ENCODE measurements around the gene PARD6B.

GRCh38 chr20:50783390-50783789 is 52.0 kb downstream of the PARD6B start:
- TF ChIP-seq, protein P1, sequence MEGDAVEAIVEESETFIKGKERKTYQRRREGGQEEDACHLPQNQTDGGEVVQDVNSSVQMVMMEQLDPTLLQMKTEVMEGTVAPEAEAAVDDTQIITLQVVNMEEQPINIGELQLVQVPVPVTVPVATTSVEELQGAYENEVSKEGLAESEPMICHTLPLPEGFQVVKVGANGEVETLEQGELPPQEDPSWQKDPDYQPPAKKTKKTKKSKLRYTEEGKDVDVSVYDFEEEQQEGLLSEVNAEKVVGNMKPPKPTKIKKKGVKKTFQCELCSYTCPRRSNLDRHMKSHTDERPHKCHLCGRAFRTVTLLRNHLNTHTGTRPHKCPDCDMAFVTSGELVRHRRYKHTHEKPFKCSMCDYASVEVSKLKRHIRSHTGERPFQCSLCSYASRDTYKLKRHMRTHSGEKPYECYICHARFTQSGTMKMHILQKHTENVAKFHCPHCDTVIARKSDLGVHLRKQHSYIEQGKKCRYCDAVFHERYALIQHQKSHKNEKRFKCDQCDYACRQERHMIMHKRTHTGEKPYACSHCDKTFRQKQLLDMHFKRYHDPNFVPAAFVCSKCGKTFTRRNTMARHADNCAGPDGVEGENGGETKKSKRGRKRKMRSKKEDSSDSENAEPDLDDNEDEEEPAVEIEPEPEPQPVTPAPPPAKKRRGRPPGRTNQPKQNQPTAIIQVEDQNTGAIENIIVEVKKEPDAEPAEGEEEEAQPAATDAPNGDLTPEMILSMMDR (IDR thresholded peaks at IDR 0.05), result no peak
- TF ChIP-seq, protein P2, sequence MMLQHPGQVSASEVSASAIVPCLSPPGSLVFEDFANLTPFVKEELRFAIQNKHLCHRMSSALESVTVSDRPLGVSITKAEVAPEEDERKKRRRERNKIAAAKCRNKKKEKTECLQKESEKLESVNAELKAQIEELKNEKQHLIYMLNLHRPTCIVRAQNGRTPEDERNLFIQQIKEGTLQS (CRISPR knock-in tag; conservative IDR thresholded peaks at IDR 0.05), result no peak
- TF ChIP-seq, protein P3, sequence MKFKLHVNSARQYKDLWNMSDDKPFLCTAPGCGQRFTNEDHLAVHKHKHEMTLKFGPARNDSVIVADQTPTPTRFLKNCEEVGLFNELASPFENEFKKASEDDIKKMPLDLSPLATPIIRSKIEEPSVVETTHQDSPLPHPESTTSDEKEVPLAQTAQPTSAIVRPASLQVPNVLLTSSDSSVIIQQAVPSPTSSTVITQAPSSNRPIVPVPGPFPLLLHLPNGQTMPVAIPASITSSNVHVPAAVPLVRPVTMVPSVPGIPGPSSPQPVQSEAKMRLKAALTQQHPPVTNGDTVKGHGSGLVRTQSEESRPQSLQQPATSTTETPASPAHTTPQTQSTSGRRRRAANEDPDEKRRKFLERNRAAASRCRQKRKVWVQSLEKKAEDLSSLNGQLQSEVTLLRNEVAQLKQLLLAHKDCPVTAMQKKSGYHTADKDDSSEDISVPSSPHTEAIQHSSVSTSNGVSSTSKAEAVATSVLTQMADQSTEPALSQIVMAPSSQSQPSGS (CRISPR knock-in tag; IDR thresholded peaks at IDR 0.05; ENCODE audit: borderline replicate concordance, low read depth), result no peak
- TF ChIP-seq, protein P4, sequence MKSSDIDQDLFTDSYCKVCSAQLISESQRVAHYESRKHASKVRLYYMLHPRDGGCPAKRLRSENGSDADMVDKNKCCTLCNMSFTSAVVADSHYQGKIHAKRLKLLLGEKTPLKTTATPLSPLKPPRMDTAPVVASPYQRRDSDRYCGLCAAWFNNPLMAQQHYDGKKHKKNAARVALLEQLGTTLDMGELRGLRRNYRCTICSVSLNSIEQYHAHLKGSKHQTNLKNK (CRISPR knock-in tag; IDR thresholded peaks at IDR 0.05), result no peak
- TF ChIP-seq TCF7 (CRISPR knock-in tag; IDR thresholded peaks at IDR 0.05; ENCODE audit: low read depth) (no peak), SP1 (CRISPR knock-in tag; conservative IDR thresholded peaks at IDR 0.05) (no peak), ZNF317 (CRISPR knock-in tag; IDR thresholded peaks at IDR 0.05; ENCODE audit: borderline replicate concordance, low read depth) (no peak), NR2C2 (CRISPR knock-in tag; IDR thresholded peaks at IDR 0.05) (no peak)
- TF ChIP-seq, protein P5, sequence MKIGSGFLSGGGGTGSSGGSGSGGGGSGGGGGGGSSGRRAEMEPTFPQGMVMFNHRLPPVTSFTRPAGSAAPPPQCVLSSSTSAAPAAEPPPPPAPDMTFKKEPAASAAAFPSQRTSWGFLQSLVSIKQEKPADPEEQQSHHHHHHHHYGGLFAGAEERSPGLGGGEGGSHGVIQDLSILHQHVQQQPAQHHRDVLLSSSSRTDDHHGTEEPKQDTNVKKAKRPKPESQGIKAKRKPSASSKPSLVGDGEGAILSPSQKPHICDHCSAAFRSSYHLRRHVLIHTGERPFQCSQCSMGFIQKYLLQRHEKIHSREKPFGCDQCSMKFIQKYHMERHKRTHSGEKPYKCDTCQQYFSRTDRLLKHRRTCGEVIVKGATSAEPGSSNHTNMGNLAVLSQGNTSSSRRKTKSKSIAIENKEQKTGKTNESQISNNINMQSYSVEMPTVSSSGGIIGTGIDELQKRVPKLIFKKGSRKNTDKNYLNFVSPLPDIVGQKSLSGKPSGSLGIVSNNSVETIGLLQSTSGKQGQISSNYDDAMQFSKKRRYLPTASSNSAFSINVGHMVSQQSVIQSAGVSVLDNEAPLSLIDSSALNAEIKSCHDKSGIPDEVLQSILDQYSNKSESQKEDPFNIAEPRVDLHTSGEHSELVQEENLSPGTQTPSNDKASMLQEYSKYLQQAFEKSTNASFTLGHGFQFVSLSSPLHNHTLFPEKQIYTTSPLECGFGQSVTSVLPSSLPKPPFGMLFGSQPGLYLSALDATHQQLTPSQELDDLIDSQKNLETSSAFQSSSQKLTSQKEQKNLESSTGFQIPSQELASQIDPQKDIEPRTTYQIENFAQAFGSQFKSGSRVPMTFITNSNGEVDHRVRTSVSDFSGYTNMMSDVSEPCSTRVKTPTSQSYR (CRISPR knock-in tag; IDR thresholded peaks at IDR 0.05), result no peak
- TF ChIP-seq, protein P6, sequence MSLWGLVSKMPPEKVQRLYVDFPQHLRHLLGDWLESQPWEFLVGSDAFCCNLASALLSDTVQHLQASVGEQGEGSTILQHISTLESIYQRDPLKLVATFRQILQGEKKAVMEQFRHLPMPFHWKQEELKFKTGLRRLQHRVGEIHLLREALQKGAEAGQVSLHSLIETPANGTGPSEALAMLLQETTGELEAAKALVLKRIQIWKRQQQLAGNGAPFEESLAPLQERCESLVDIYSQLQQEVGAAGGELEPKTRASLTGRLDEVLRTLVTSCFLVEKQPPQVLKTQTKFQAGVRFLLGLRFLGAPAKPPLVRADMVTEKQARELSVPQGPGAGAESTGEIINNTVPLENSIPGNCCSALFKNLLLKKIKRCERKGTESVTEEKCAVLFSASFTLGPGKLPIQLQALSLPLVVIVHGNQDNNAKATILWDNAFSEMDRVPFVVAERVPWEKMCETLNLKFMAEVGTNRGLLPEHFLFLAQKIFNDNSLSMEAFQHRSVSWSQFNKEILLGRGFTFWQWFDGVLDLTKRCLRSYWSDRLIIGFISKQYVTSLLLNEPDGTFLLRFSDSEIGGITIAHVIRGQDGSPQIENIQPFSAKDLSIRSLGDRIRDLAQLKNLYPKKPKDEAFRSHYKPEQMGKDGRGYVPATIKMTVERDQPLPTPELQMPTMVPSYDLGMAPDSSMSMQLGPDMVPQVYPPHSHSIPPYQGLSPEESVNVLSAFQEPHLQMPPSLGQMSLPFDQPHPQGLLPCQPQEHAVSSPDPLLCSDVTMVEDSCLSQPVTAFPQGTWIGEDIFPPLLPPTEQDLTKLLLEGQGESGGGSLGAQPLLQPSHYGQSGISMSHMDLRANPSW (CRISPR knock-in tag; conservative IDR thresholded peaks at IDR 0.05; ENCODE audit: low read depth), result no peak
- TF ChIP-seq, protein P7, sequence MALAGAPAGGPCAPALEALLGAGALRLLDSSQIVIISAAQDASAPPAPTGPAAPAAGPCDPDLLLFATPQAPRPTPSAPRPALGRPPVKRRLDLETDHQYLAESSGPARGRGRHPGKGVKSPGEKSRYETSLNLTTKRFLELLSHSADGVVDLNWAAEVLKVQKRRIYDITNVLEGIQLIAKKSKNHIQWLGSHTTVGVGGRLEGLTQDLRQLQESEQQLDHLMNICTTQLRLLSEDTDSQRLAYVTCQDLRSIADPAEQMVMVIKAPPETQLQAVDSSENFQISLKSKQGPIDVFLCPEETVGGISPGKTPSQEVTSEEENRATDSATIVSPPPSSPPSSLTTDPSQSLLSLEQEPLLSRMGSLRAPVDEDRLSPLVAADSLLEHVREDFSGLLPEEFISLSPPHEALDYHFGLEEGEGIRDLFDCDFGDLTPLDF (CRISPR knock-in tag; IDR thresholded peaks at IDR 0.05), result no peak
- TF ChIP-seq, protein P8, sequence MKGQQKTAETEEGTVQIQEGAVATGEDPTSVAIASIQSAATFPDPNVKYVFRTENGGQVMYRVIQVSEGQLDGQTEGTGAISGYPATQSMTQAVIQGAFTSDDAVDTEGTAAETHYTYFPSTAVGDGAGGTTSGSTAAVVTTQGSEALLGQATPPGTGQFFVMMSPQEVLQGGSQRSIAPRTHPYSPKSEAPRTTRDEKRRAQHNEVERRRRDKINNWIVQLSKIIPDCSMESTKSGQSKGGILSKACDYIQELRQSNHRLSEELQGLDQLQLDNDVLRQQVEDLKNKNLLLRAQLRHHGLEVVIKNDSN (CRISPR knock-in tag; IDR thresholded peaks at IDR 0.05), result no peak
